NCI-H1436 (cell line): ENCODE data around the gene MADD.

Experiments
- DNase-seq: peaks from one replicate; lab custom pipeline; 2025; lab: John Stamatoyannopoulos, UW

The MADD gene

GRCh38 chr11:47251751-47252150 is 18.2 kb upstream of the MADD start:
- DNase-seq = no peak

- DNase-seq = no peak
These were observed 16.3 kb upstream of the MADD start for GRCh38 chr11:47253660-47254059.

GRCh38 chr11:47254386-47254785 is 15.5 kb upstream of the MADD start:
- no peak for DNase-seq

- no peak for DNase-seq
These were observed 13.6 kb upstream of the MADD start for GRCh38 chr11:47256374-47256773.

DNA sequence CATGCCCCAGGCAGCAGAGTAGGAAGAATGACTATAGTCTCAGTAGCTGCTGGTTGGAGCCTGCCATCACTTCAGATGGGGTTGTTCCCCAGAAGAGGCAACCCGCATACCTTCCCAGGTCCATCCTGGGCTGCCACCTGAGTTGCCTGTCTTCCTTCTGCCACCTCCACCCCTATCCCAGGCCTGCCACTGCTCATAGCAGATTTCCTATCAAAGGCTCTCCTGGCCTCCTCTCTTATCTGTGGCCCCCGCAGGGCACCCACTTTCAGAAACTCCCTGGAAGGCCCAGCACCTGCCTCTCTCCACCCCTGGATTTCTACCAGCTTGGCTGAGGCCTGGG is 12.8 kb upstream of the MADD start:
- DNase-seq = no peak

- no peak for DNase-seq
These were observed 12.2 kb upstream of the MADD start, which contains the start of gene NR1H3 for GRCh38 chr11:47257517-47258316. Gene NR1H3, plus strand, starts transcription at chr11:47257996. Its CDS starts 1,221 bp downstream, at chr11:47259217.

DNA sequence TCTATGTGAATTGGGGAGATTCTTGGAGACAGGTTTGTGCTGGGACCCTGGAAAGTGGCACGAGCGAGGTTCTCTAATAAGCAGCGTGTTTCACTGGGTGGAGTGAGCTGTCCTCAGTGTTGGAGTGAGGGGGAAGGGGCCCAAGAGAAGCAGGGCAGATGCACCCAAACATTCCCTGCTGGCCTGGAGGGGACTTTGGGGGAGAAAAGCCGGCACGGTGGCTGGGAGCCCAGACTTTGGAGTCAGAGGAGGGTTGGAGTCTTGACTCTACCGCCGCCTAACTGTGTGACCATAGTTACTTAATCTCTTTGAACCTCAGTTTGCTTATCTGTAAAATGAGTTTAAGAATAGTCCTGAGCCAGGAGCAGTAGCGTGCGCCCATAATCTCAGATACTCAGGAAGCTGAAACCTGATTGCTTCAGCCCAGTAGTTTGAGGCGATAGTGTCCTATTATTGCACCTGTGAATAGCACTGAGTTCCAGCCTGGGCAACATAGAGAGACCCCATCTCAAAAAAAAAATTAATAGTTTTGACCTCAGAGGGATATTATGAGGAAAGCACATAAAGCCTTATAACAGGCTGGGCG is 11.5 kb upstream of the MADD start:
- DNase-seq = no peak

DNA sequence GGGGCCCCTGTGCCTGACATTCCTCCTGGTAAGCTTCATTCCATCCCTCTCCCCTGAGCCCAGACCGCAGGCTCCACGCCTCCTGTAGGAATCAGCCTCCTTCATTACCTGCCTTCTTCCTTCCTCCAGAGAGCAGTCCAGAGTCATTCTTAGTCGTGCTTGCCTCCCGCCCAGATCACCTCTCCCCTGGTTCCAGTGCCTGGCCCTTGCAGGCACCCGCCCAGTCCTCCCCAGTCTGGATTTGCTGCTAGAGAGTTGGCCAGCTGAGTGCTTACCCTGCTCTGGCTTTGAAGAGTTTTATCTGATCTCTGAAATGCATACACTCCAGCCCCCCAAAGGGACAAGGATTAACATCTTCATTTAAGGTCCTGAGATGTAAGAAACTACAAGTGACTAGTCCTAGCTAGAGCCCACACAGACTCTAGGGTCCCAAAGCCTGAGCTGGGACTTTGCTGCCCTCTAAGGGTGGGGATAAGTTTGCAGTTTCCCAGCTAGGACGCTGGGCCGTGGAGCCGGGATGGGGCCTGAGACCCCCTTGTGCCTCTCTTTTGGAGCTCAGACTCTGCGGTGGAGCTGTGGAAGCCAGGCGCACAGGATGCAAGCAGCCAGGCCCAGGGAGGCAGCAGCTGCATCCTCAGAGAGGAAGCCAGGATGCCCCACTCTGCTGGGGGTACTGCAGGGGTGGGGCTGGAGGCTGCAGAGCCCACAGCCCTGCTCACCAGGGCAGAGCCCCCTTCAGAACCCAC is 10.5 kb upstream of the MADD start:
- no peak for DNase-seq

DNA sequence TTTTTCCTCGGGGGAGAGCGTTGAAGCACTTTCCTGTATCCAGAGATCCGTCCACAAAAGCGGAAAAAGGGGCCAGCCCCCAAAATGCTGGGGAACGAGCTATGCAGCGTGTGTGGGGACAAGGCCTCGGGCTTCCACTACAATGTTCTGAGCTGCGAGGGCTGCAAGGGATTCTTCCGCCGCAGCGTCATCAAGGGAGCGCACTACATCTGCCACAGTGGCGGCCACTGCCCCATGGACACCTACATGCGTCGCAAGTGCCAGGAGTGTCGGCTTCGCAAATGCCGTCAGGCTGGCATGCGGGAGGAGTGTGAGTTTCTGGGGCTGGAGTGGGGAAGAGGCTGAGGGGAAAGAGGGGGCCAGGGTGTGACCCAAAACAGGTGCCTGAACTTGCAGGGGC is 9.6 kb upstream of the MADD start:
- DNase-seq = no peak

DNA sequence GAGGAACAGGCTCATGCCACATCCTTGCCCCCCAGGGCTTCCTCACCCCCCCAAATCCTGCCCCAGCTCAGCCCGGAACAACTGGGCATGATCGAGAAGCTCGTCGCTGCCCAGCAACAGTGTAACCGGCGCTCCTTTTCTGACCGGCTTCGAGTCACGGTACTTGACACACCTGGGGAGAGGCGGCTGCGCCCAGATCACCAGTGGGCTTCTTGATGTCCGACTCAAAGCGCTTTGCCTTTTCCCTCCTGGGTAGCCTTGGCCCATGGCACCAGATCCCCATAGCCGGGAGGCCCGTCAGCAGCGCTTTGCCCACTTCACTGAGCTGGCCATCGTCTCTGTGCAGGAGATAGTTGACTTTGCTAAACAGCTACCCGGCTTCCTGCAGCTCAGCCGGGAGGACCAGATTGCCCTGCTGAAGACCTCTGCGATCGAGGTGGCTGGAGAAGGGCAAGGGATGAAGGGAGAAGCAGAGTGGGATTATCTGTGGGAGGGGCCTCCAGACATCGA is 8.6 kb upstream of the MADD start:
- DNase-seq = no peak

DNA sequence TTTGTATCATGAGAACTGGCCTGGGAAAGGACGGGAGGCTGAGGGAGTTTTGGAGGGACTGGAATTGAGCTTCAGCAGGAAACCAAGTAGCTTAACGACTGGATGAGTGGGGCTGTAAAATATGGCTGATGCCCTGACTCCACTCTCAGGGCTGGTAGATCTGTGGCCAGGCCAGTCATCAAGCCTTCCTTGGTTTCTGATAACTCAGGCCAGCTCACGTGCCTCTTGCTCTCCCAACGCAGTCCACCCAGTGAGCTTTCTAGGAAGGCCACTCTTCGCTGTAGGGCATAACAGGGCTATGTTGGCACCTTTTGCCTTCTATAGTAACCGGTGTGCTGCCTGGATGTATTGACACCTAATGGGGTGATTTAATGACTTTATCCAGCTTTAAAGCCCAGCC is 5.8 kb upstream of the MADD start:
- no peak for DNase-seq

GRCh38 chr11:47264521-47264920 is 5.4 kb upstream of the MADD start:
- no peak for DNase-seq

DNA sequence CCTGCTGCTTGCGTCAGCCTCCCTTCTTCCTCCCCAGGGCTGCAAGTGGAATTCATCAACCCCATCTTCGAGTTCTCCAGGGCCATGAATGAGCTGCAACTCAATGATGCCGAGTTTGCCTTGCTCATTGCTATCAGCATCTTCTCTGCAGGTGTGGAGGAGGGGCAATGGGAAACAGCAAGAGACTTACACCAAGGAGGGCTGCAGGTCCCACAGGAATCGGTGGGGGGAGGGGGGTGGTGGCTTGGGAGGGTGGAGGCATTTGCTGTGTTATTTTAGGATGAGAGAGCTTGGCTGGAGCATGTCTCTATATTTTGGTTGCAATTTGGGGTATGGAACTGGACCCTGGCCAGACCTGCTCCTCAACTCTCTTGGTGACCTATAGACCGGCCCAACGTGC is 2.1 kb upstream of the MADD start:
- DNase-seq = no peak

DNA sequence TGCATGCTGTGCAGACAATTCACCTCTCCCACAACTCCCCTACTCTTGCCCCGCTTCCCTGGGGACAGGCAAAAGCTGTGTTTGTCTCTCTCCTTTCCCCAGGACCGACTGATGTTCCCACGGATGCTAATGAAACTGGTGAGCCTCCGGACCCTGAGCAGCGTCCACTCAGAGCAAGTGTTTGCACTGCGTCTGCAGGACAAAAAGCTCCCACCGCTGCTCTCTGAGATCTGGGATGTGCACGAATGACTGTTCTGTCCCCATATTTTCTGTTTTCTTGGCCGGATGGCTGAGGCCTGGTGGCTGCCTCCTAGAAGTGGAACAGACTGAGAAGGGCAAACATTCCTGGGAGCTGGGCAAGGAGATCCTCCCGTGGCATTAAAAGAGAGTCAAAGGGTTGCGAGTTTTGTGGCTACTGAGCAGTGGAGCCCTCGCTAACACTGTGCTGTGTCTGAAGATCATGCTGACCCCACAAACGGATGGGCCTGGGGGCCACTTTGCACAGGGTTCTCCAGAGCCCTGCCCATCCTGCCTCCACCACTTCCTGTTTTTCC is 1.4 kb upstream of the MADD start:
- DNase-seq = no peak

- peak; percentile 81 for DNase-seq
These were observed 718 bp upstream of the MADD start for GRCh38 chr11:47269002-47269828.

DNA sequence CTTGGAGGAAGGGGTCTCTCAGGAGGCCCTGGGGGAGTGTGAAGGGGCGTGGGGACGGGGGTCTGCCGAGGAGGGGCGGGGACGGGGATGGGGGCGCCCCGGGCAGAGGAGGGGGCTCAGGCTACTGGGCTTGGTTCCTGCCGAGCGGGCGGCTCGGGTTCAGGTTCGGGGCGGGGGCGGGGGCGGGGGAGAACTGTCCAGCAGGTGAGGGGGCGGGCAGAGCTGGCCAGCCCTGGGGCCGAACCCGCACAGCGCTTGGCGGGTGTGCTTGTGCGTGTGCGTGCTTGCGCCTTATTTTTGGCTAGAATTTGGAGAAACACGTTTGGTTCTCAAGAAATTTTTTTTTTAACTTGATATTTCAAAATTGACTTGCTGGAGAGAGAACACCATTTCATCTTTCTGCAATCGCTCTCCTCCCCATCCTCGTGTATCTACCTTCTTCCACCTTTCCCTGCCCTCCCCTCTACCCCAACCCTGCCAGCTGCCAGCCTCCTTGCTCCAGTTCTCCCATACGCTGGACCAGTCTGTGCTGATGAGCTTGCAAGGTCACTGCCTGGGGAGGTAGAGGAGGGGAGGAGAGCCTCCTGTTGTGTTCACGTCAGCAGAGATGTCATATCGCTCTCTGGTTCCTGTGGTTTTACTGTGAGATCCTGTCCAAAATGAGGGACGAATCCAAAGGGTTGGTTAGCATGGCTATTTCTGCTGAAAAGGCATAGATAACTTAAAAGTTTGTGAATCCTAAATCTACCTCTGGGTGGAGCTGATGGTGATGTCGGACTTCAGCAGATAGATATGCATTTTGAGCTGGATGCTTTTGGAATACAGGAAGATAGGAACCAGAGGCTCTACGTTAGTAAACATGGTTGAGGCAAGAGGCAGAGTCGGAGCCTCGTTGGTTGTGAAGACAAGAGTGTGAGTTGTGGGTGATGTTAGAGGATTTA is 668 bp downstream of the MADD start:
- DNase-seq = no peak

DNA sequence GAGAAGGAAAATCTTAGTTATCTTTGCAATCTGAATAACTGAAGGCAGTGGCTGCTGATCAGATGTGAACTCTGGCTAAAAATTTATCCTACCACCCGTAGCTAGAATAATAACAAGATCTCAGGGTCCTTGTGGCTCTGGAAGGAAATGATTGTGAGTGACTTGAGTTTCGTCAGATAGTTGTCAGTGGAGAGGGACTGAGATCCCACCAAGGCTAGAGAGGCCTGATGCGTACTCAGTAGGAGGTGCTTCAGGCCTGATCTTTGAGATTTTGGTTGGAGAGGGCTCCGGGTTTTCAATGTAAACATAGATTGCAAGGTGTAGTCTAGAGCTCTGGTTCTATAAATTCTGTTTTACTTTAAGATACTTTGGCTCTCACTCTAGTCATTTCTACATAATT is 1.4 kb downstream of the MADD start:
- DNase-seq = no peak

GRCh38 chr11:47271961-47272661 is 2.2 kb downstream of the MADD start:
- DNase-seq = no peak

GRCh38 chr11:47272706-47273105 is 2.8 kb downstream of the MADD start:
- no peak for DNase-seq
